Stimulated activated CD4-positive, alpha-beta T cell treated with anti-CD3 and anti-CD28 coated beads, Interleukin-1b, Interleukin-23, amount 100 ng/mL, for 1 hour (primary cell): ENCODE results near the gene UNC5C.

Experiments used
- DNase-seq, 2 donors: peaks; one replicate each; pipeline ENCODE4 v3.0.0-alpha.2; 2020; ENCODE audit warnings: low read depth in 2 of 2

Gene UNC5C

GRCh38 chr4:95343235-95343634, 205.5 kb downstream of the UNC5C start:
- DNase-seq: no peak

- no peak for DNase-seq
Observed at GRCh38 chr4:95340191-95340590, 208.6 kb downstream of the UNC5C start.

- DNase-seq: no peak
Observed at GRCh38 chr4:95325665-95326064, 223.1 kb downstream of the UNC5C start.

DNA sequence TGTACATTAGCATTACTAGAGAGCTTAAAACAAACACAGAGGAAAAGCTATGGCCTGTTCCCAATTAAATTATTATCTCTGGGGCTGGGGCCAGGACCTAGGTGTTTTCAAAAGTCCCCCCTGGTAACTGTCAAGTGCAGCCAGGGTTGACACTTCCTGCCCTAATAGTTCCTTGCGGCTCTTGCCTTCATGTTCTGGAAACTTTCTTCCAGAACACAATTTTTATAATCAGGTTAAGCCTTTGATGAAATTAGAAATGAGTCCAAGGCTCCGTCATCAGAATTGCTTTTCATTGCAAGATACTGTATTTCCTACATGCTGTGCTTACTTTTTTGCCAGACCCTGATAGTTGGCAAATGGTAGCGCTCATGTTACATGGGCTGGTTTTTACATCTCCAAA, 229.6 kb downstream of the UNC5C start:
- DNase-seq: no peak

- no peak for DNase-seq
Observed at GRCh38 chr4:95318483-95318882, 230.3 kb downstream of the UNC5C start.

- no peak for DNase-seq
Observed at GRCh38 chr4:95318044-95318443, 230.7 kb downstream of the UNC5C start.

DNA sequence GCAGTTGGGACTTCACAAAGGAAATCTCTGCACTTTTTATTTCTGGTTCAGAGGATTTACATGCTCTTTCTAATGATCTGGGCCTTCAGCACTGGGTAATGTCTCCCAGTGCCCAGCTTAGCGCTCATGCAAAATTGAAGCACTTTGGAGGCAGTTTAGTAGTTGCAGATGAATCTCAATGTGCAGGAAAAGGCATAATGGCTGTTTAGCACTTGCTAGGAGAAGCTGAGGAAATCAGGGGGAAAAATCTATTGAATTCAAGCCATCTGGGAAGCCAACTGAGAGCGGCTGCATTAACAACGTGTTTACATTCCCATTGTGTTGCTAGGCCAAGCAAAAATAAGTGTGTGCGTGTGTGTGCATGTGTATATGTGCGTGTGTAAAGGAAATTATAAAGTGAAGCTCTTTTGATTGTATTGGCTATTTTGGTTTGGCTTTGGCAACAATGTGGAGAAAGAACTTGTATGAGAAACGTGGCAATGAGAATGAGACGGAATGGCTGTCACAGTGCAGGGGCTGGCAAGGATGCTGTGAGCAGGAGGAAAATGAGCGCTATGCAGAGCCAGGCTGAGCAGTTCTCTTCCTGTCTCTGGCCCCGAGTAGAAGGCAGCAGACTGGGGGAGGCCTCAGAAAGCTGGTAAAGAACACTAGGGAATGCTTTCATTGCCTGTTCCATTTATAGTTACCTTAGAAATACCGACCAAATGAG, 231.5 kb downstream of the UNC5C start:
- no peak for DNase-seq

DNA sequence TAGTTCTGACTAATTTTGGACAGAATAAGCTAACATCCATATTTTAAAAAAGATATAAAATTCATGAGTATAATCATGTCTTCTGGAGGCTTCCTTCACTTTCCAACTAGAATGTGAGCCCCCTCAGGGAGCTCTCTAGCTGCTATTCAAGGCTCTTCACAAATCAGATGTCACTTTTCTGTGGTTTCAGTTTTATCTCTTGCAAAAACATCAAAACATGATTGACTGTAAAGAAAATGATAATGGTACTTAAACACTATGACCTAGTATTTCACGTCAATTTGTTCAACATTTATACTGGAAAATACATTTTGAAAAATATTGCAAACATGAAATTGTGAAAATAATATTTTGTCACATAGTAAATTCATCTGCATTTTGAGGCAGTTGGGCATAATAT, 234.2 kb downstream of the UNC5C start:
- DNase-seq: no peak

DNA sequence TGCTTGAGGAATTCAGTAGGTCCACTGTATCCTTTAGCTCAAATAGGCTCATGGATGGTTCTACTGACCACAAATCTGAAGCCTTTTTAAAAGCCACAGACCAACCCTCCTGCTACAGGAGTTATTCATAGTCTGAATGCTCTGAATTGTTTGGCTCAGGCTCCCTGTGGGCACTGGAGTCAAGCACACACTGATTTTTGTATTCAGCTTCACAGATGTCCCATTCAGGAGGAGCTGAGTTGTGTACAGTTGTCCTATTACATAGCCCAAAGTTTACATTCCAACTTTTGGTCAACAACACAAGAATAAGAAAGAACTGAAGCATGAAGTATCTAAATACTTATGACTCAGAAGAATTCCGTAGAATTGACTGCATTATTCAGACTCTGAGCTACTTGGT, 243.9 kb downstream of the UNC5C start:
- no peak for DNase-seq

GRCh38 chr4:95300304-95300703, 248.5 kb downstream of the UNC5C start:
- no peak for DNase-seq

GRCh38 chr4:95296052-95296451, 252.7 kb downstream of the UNC5C start:
- no peak for DNase-seq

DNA sequence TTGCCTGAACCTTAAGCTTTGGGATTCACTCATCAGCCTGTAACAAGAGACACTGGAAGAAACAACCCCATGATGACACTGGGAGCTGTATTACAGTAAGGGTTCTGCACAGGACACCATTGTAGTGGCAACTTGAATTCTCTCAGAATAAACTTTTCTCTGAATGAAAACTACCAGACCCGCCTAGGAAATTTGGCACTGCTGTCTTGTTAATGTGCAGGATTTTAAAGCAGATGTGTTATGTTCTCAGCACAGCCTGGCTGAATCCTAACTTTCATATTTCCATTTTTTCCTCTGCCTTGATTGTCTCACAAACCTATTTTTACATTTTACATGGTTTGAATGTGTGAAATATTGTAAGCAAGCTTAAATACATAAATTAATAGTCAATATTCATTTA, 253.6 kb downstream of the UNC5C start:
- DNase-seq: no peak

DNA sequence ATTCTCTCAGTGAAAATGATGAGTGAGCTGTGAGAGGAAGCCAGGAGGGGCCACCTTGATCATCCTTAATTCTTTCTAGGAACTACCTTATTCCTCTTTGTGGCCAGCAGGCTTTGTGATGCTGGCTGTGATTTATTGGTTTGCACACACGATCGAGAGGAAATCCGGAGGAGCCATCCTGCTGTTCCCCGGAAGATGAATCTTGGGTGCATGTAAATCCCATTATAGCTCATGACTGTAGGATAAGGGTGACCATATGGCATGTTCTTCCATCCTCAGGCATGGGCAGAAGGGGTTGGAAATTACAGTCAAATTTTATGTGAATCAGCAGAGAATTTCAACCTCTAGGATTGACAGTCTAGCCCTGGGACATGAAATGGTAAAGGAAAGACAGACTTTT, 254.5 kb downstream of the UNC5C start:
- DNase-seq: no peak

DNA sequence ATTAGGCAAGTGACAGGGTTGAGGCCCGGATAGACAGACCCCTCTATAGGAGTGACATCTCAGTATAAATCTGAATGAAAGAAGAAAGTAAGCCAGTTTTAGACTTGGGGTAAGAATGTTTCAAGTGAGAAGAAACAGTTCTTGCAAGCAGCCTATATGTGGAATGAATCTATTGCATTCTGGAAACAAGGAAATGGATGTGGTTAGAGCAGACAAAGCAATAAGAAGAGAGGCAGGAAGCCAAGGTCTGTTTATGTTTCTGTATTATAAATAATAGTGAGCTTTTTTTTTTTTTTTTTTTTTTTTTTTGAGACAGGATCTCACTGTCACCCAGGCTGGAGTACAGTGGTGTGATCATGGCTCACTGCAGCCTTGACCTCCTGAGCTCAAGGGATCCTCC, 255.8 kb downstream of the UNC5C start:
- no peak for DNase-seq

GRCh38 chr4:95290702-95291101, 258.1 kb downstream of the UNC5C start:
- DNase-seq: no peak

GRCh38 chr4:95289028-95289634, 259.6 kb downstream of the UNC5C start:
- DNase-seq: no peak

DNA sequence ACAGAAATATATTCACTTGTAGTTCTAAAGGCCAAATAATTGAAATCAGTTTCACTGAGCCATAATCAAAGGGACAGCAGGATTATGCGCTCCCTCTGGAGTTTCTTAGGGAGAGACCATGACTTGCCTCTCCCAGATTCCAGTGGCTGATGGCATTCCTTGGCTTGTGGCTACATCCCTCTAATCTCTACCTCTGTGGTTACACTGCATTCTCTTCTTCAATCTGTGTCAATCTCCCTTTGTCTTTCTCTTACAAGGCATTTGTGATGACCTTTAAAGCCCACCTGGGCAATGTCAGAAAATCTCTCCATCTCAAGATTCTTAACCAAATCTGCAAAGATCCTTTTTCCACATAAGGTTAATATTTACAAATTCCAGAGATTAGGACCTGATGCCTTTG, 260.2 kb downstream of the UNC5C start:
- DNase-seq: no peak

DNA sequence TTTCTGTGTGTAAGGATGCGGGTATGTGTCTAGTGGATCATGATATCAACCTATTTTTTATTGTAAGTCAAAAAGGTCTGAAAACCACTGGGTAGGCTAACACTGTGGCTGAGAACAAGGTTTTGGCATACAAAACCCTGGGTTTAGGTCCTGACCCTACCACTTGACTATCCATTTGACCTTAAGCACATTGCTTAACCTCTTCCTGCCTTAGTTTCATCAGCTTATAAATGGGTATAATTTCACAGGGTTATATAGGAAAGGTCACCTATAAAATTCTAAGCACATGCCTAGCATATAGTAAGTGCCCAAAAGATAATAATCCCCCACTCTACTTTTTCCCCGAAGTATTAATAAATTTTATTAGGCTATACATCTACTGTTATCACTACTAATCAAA, 263.0 kb downstream of the UNC5C start:
- no peak for DNase-seq

- DNase-seq: no peak
Observed at GRCh38 chr4:95284655-95285054, 264.1 kb downstream of the UNC5C start.

- DNase-seq: no peak
Observed at GRCh38 chr4:95283320-95283719, 265.5 kb downstream of the UNC5C start.

- no peak for DNase-seq
Observed at GRCh38 chr4:95272797-95273196, 276.0 kb downstream of the UNC5C start.

GRCh38 chr4:95272036-95272435, 276.7 kb downstream of the UNC5C start:
- no peak for DNase-seq

DNA sequence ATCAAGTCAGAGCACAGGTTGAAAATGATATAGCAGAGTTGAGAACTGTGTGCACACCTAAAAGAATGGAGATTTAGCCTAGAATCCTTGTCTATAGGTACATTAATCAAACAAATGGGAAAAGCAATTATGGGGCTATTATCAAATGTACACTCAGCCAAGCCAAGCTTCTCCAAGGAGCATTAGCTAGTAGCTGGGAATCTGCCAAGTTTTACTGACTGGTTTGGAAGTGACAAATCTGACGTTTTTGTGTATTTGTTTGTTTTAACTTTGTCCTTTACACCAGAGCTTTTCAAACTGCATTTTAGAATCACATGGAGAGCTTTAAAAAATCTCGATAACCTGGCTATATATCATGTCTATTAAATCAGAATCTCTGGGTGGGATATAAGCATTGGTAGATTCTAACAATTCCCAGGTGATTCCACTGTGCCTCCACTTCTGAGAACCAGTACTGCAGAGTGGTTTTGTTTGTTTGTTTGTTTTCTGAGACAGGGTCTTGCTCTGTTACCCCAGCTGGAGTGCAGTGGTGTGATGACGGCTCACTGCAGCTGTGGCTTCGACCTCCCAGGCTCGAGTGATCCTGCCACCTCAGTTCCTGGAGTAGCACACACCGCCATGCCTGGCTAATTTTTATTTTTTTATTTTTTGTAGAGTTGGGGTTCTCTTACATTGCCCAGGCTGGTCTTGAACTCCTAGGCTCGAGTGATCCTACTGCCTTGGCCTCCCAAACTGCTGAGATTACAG, 279.8 kb downstream of the UNC5C start:
- DNase-seq: no peak
